Ovary (tissue), 9 donors: Measurements from ENCODE around the gene PLEKHM3. TPM values are rescaled to one million over a fixed set of nuclear protein-coding genes. Genes with fewer than 3 reads are reported as not detected.

Source experiments
- DNase-seq, 5 donors: peaks; one replicate each; pipeline ENCODE4 v3.0.0-alpha.2; 2019 to 2020
- H3K27ac ChIP-seq, 2 donors: fragments of 200-600 bp; one replicate each; pipeline versions ENCODE4 v1.5.1 to v1.8.0; 2019 to 2022
- H3K27me3 ChIP-seq: fragments of 200-600 bp; one replicate; pipeline ENCODE4 v1.8.0; 2022
- H3K36me3 ChIP-seq: fragments of 200-600 bp; sonication (generic); one replicate; pipeline ENCODE4 v1.5.1; 2019
- H3K4me1 ChIP-seq: one replicate; pipeline ENCODE4 v1.8.1; 2013; ENCODE audit warnings: mild to moderate bottlenecking, moderate library complexity; ENCODE audit not compliant: insufficient read depth
- H3K4me3 ChIP-seq: fragments of 200-600 bp; sonication (generic); one replicate; pipeline ENCODE4 v1.5.1; 2017
- H3K9me3 ChIP-seq, 2 donors: fragments of 200-600 bp in 1 of 2; sonication (generic) in 1 of 2; one replicate each; pipeline versions ENCODE4 v1.5.1 to v1.8.1; 2013 to 2019; ENCODE audit warnings: mild to moderate bottlenecking in 1 of 2, moderate library complexity in 1 of 2
- EP300 ChIP-seq: sonication (generic); formaldehyde crosslinking; IDR thresholded peaks from one replicate; pipeline ENCODE4 v1.6.1; 2017; ENCODE audit warnings: antibody characterized with exemption
- POLR2A ChIP-seq: fragments of 450-650 bp; IDR thresholded peaks from one replicate; pipeline ENCODE4 v1.6.1; 2017; ENCODE audit warnings: antibody characterized with exemption, mild to moderate bottlenecking, moderate library complexity
- WGBS, 3 donors: extraction: QIAGEN DNeasy Blood & Tissue Kit in 1 of 3; methylation state at CpG; one replicate each; pipeline versions ENCODE4 v1.1.5 to v1.1.7; 2013 to 2017; 5-methylcytosine and 5-hydroxymethylcytosine counted together
- intact Hi-C, 4 donors: fragments of 100-400 bp; cut with DNase I; formaldehyde crosslinking; loops; one replicate each; pipeline versions ENCODE4 v1.11.0 to v1.15.1; 2022 to 2023
- polyA plus RNA-seq, 2 donors: library from polyadenylated mRNA; stranded (reverse); fragments of 200-250 nt in 1 of 2; fragments of 350-450 nt in 1 of 2; fragmentation: Illumina TruSeq in 1 of 2; extraction: RNeasy Lipid Tissue Mini Kit (QIAGEN cat#74804) in 1 of 2; gene quantifications; one replicate each; pipeline ENCODE4 v1.2.3, GENCODE V29; 2013 to 2014
- total RNA-seq, 7 donors: library from RNA; depleted of rRNA in 2 of 7; stranded (reverse); fragments of >200 nt in 2 of 7; fragmentation: NEBNext Ultra II Directional in 3 of 7; extraction: Animal tissue kit (Norgen Biotek cat#: 25700) in 3 of 7; gene quantifications; one replicate each; pipeline versions ENCODE4 v1.1.0 to v1.2.4, GENCODE V29; 2016 to 2023
- TF ChIP-seq, protein P1 (sequence below), 3 donors: fragments of 450-650 bp in 2 of 3; fragments of 200-600 bp in 1 of 3; IDR thresholded peaks; one replicate each; pipeline versions ENCODE4 v1.5.1 to v1.8.0; 2016 to 2022; ENCODE audit warnings: antibody characterized with exemption in 3 of 3, mild to moderate bottlenecking in 1 of 3
- donor health status: DM: no; HTN: no; CAD: no; lungs with moderate emphysema.
- donor health status: DM: no; HTN: no; CAD: no.
- donor health status: Bipolar disorder and iron deficiency.
- donor health status: DM: yes; HTN: yes; CAD: no.
- donor health status: DM: no; HTN: no; CAD: no.
- donor health status: DM: yes; HTN: yes; CAD: no.

PLEKHM3 gene
- total and polyA plus RNA-seq, 9 donors = 6.5 to 26.1 (median 14.3) TPM

- TF ChIP-seq POLR2A (no peak), EP300 (no peak)
- TF ChIP-seq, protein P1, sequence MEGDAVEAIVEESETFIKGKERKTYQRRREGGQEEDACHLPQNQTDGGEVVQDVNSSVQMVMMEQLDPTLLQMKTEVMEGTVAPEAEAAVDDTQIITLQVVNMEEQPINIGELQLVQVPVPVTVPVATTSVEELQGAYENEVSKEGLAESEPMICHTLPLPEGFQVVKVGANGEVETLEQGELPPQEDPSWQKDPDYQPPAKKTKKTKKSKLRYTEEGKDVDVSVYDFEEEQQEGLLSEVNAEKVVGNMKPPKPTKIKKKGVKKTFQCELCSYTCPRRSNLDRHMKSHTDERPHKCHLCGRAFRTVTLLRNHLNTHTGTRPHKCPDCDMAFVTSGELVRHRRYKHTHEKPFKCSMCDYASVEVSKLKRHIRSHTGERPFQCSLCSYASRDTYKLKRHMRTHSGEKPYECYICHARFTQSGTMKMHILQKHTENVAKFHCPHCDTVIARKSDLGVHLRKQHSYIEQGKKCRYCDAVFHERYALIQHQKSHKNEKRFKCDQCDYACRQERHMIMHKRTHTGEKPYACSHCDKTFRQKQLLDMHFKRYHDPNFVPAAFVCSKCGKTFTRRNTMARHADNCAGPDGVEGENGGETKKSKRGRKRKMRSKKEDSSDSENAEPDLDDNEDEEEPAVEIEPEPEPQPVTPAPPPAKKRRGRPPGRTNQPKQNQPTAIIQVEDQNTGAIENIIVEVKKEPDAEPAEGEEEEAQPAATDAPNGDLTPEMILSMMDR (IDR thresholded peaks at IDR 0.05) = no peak
- no peaks in the 10 kb centered on the region for H3K9me3 ChIP-seq
- 95 to 97% (median 97%) methylated on average over 2 of the region's 2 CpGs for WGBS, 3 donors
- no peaks in the 10 kb centered on the region for H3K27me3 ChIP-seq
- H3K36me3 ChIP-seq = no peaks in the 10 kb centered on the region
- intact Hi-C loops = no loop called here
- no peaks in the 10 kb centered on the region for H3K4me1 ChIP-seq
- DNase-seq = no peak
- H3K27ac ChIP-seq = no peak overlapping the region
- no peak overlapping the region for H3K4me3 ChIP-seq
Measured at GRCh38 chr2:207871911-207872310, 153.4 kb downstream of the PLEKHM3 start.

- no peak for DNase-seq
- intact Hi-C loops = no loop called here
- H3K9me3 ChIP-seq = no peaks in the 10 kb centered on the region
- no peaks in the 10 kb centered on the region for H3K36me3 ChIP-seq
- H3K27me3 ChIP-seq = no peaks in the 10 kb centered on the region
- H3K4me3 ChIP-seq = no peak overlapping the region
- H3K27ac ChIP-seq = no peak overlapping the region
- H3K4me1 ChIP-seq = no peaks in the 10 kb centered on the region
- TF ChIP-seq POLR2A = no peak
- TF ChIP-seq, protein P1 (IDR thresholded peaks at IDR 0.05) = no peak
- TF ChIP-seq EP300 = no peak
- WGBS, 3 donors = 87 to 99% (median 92%) methylated on average over 1 of the region's 1 CpG
Measured at GRCh38 chr2:207871506-207871905, 153.8 kb downstream of the PLEKHM3 start.

DNA sequence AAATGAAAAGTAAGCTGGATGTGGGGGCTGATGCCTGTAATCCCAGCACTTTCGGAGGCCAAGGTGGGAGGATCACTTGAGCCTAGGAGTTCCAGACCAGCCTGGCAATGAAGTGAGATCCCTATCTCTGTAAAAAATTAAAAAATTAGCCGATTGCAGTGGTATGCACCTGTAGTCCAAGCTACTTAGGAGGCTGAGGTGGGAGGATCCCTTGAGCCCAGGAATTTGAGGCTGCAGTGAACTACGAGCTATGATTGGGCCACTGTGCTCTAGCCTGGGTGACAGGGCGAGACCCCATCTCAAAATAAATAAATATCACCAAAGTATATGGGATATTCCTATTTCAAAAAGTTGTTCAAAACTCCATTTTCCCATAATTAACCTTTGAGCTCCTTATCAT lies 154.5 kb downstream of the PLEKHM3 start:
- Histone ChIP-seq H3K36me3 (no peaks in the 10 kb centered on the region), H3K27me3 (no peaks in the 10 kb centered on the region), H3K9me3 (no peaks in the 10 kb centered on the region), H3K4me1 (no peaks in the 10 kb centered on the region), H3K4me3 (no peak overlapping the region), H3K27ac (no peak overlapping the region)
- WGBS, 3 donors = 85 to 93% (median 85%) methylated on average over 4 of the region's 4 CpGs
- TF ChIP-seq, protein P1 (IDR thresholded peaks at IDR 0.05) = no peak
- DNase-seq = no peak
- intact Hi-C loops = no loop called here

GRCh38 chr2:207869784-207870778 lies 155.2 kb downstream of the PLEKHM3 start:
- H3K9me3 ChIP-seq = no peaks in the 10 kb centered on the region
- no peak for DNase-seq
- H3K27ac ChIP-seq = no peak overlapping the region
- H3K4me3 ChIP-seq = no peak overlapping the region
- H3K27me3 ChIP-seq = no peaks in the 10 kb centered on the region
- intact Hi-C loops = no loop called here
- 91 to 95% (median 94%) methylated on average over 7 of the region's 7 CpGs for WGBS, 3 donors
- TF ChIP-seq, protein P1 (IDR thresholded peaks at IDR 0.05) = no peak
- TF ChIP-seq POLR2A (no peak), EP300 (no peak)
- H3K4me1 ChIP-seq = no peaks in the 10 kb centered on the region
- H3K36me3 ChIP-seq = no peaks in the 10 kb centered on the region
